Measurements from ENCODE around the gene ANKS6. TPM values are rescaled to one million over a fixed set of nuclear protein-coding genes. Genes with fewer than 3 reads are reported as not detected.
A peak's percentile ranks its signal among the peaks of the same experiment; 100 is the strongest.

ANKS6 gene
- total and polyA plus RNA-seq, 9 of the 15 experiments (the other 6 are each of a cell fraction or from before 2014, with no cell fraction given) = 9.9 to 74.5 (median 36.9) TPM

DNA sequence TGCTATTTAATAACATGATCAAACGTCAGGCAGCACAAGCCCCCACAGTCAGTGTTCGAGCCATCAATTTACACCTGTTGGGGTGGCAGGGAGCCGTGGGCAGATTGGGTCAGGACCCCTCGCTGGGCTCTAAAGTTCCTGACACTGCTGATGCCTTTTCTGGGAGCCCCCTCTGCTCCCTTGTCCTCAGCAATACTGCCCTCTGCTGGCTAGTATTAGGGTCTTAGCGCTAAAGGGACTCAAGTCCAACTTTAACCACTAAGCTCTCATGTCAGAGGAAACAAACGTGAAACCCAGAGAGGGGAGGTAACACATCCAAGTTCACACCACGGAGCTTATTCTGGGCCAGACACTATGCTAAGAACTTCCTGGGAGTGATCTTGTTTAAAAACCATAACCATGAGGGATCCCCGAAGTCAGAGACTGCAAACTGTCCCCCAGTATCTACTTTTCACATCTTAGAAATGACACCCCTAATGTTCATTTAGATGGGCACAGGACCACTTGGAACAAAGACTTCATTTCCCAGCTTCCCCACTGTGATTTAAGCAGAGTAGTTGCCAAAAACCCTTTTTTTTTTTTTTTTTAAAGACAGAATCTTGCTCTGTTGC is 20.4 kb downstream of the ANKS6 start (continued):
- TF ChIP-seq, protein P1, sequence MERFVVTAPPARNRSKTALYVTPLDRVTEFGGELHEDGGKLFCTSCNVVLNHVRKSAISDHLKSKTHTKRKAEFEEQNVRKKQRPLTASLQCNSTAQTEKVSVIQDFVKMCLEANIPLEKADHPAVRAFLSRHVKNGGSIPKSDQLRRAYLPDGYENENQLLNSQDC (CRISPR knock-in tag; IDR thresholded peaks at IDR 0.05) = no peak
- TF ChIP-seq ETV5 (CRISPR knock-in tag; IDR thresholded peaks at IDR 0.05; ENCODE audit: low read depth) (no peak), DPF2 (IDR thresholded peaks at IDR 0.05) (no peak), ZNF384 (IDR thresholded peaks at IDR 0.05; ENCODE audit: low read depth, low read length) (no peak), MAFG (tag; conservative IDR thresholded peaks at IDR 0.05) (no peak), L3MBTL2 (IDR thresholded peaks at IDR 0.05) (no peak), GABPA (tag; conservative IDR thresholded peaks at IDR 0.05; ENCODE audit: low read depth) (no peak), COPS2 (conservative IDR thresholded peaks at IDR 0.05) (no peak), RBM22 (IDR thresholded peaks at IDR 0.05; ENCODE audit: low read depth, low read length, poor library complexity, severe bottlenecking) (no peak), XRCC3 (IDR thresholded peaks at IDR 0.05) (no peak), ZC3H11A (IDR thresholded peaks at IDR 0.05; ENCODE audit: low read depth, low read length) (no peak), HNRNPLL (IDR thresholded peaks at IDR 0.05; ENCODE audit: low read depth, low read length, poor library complexity, severe bottlenecking) (no peak), ZNF217 (CRISPR knock-in tag; IDR thresholded peaks at IDR 0.05) (no peak), EWSR1 (IDR thresholded peaks at IDR 0.05; ENCODE audit: borderline replicate concordance, low read depth, partially characterized antibody) (no peak), ZNF57 (CRISPR knock-in tag; IDR thresholded peaks at IDR 0.05) (no peak), ZBTB7A (IDR thresholded peaks at IDR 0.05; ENCODE audit: borderline replicate concordance, control insufficient read depth, low read depth, low read length) (peak; percentile 65; the same call in 1 of the 2 replicates), SRF (CRISPR knock-in tag; IDR thresholded peaks at IDR 0.05) (no peak), CTBP1 (IDR thresholded peaks at IDR 0.05; ENCODE audit: borderline replicate concordance) (no peak), KLF6 (CRISPR knock-in tag; IDR thresholded peaks at IDR 0.05; ENCODE audit: borderline replicate concordance) (no peak), ZNF232 (CRISPR knock-in tag; IDR thresholded peaks at IDR 0.05) (no peak), ILF3 (IDR thresholded peaks at IDR 0.05; ENCODE audit: borderline replicate concordance) (no peak), ETV6 (IDR thresholded peaks at IDR 0.05; ENCODE audit: borderline replicate concordance in 1 of 2, low read depth in 2 of 2, low read length in 1 of 2) (no peak), ETV6 (CRISPR knock-in tag; IDR thresholded peaks at IDR 0.05; ENCODE audit: borderline replicate concordance) (no peak)
- TF ChIP-seq, protein P2, sequence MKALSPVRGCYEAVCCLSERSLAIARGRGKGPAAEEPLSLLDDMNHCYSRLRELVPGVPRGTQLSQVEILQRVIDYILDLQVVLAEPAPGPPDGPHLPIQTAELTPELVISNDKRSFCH (CRISPR knock-in tag; IDR thresholded peaks at IDR 0.05) = no peak
- TF ChIP-seq, protein P2 (tag; IDR thresholded peaks at IDR 0.05) = no peak
- TF ChIP-seq, protein P3, sequence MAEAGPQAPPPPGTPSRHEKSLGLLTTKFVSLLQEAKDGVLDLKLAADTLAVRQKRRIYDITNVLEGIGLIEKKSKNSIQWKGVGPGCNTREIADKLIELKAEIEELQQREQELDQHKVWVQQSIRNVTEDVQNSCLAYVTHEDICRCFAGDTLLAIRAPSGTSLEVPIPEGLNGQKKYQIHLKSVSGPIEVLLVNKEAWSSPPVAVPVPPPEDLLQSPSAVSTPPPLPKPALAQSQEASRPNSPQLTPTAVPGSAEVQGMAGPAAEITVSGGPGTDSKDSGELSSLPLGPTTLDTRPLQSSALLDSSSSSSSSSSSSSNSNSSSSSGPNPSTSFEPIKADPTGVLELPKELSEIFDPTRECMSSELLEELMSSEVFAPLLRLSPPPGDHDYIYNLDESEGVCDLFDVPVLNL (CRISPR knock-in tag; IDR thresholded peaks at IDR 0.05; ENCODE audit: low read depth) = no peak
- TF ChIP-seq, protein P4, sequence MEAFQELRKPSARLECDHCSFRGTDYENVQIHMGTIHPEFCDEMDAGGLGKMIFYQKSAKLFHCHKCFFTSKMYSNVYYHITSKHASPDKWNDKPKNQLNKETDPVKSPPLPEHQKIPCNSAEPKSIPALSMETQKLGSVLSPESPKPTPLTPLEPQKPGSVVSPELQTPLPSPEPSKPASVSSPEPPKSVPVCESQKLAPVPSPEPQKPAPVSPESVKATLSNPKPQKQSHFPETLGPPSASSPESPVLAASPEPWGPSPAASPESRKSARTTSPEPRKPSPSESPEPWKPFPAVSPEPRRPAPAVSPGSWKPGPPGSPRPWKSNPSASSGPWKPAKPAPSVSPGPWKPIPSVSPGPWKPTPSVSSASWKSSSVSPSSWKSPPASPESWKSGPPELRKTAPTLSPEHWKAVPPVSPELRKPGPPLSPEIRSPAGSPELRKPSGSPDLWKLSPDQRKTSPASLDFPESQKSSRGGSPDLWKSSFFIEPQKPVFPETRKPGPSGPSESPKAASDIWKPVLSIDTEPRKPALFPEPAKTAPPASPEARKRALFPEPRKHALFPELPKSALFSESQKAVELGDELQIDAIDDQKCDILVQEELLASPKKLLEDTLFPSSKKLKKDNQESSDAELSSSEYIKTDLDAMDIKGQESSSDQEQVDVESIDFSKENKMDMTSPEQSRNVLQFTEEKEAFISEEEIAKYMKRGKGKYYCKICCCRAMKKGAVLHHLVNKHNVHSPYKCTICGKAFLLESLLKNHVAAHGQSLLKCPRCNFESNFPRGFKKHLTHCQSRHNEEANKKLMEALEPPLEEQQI (IDR thresholded peaks at IDR 0.05) = no peak

All from K562 (cell line).